Pancreas (tissue), 10 donors: Measurements from ENCODE around the gene B3GNT3. TPM values are rescaled to one million over a fixed set of nuclear protein-coding genes. Genes with fewer than 3 reads are reported as not detected.
A peak's percentile ranks its signal among the peaks of the same experiment; 100 is the strongest.

Source experiments
- ATAC-seq, 4 donors: fragments of 200-7000 bp; cut with Tn5 transposase; one replicate each; pipeline versions ENCODE4 v1.8.0 to v1.9.1; 2020; ENCODE audit warnings: mild to moderate bottlenecking in 4 of 4, moderate library complexity in 4 of 4
- DNase-seq, 6 donors: peaks; one replicate each; pipeline ENCODE4 v3.0.0-alpha.2; 2020
- FAIRE-seq: peaks from 2 replicates; lab custom pipeline; 2012; peaks lifted over from hg19 to GRCh38; lab: Jason Lieb, UNC
- H3K27ac ChIP-seq, 4 donors: fragments of 200-600 bp; sonication (generic); 1 replicate in 3 of 4; 2 replicates in 1 of 4; pipeline versions ENCODE4 v1.5.0 to v1.8.0; 2020
- H3K27me3 ChIP-seq, 4 donors: fragments of 200-600 bp; one replicate each; pipeline ENCODE4 v1.8.0; 2021
- H3K36me3 ChIP-seq, 3 donors: fragments of 200-600 bp; sonication (generic) in 1 of 3; one replicate each; pipeline versions ENCODE4 v1.5.0 to v1.8.0; 2020 to 2021
- H3K4me1 ChIP-seq, 3 donors: fragments of 200-600 bp; one replicate each; pipeline ENCODE4 v1.8.0; 2021
- H3K4me3 ChIP-seq, 4 donors: fragments of 200-600 bp; sonication (generic) in 2 of 4; one replicate each; pipeline versions ENCODE4 v1.5.0 to v1.8.0; 2020 to 2021
- H3K9me3 ChIP-seq, 4 donors: fragments of 200-600 bp; one replicate each; pipeline ENCODE4 v1.8.0; 2021
- CTCF ChIP-seq, 4 donors: fragments of 200-600 bp; sonication (generic) in 3 of 4; IDR thresholded peaks; one replicate each; pipeline versions ENCODE4 v1.5.0 to v1.8.0; 2021; ENCODE audit warnings: antibody characterized with exemption in 4 of 4
- WGBS, 2 donors: extraction: QIAGEN DNeasy Blood & Tissue Kit; methylation state at CpG; one replicate each; pipeline ENCODE4 v1.1.7; 2013; 5-methylcytosine and 5-hydroxymethylcytosine counted together
- intact Hi-C, 3 donors: fragments of 100-400 bp; cut with DNase I; formaldehyde crosslinking; loops; one replicate each; pipeline versions ENCODE4 v1.11.1 to v1.14.2; 2022
- polyA plus RNA-seq, 2 donors: library from polyadenylated mRNA; stranded (reverse); fragments of 200-250 nt; gene quantifications; one replicate each; pipeline ENCODE4 v1.2.3, GENCODE V29; 2013
- total RNA-seq, 6 donors: library from RNA; stranded (reverse); fragmentation: NEBNext Ultra II Directional in 4 of 6; extraction: Animal tissue kit (Norgen Biotek cat#: 25700) in 4 of 6; gene quantifications; one replicate each; pipeline versions ENCODE4 v1.2.1 to v1.2.4, GENCODE V29; 2021 to 2023
- donor health status: healthy with polysubstance abuse.
- donor health status: DM: no; HTN: no; CAD: no; lungs with moderate emphysema.
- donor health status: DM: no; HTN: no; CAD: no.
- donor health status: control.
- donor health status: control.
- donor health status: Bipolar disorder and iron deficiency.
- donor health status: DM: yes; HTN: yes; CAD: no.
- donor health status: DM: no; HTN: no; CAD: no.
- donor health status: DM: no; HTN: no; CAD: no.
- donor health status: DM: yes; HTN: yes; CAD: no.

Gene B3GNT3
- total and polyA plus RNA-seq, 8 donors = 1.7 to 6.0 (median 3.2) TPM

GRCh38 chr19:17754634-17755442 lies 40.1 kb upstream of the B3GNT3 start:
- ATAC-seq = peak in 1 of 4 donors; percentile 23
- H3K4me3 ChIP-seq = no peak overlapping the region
- no peaks in the 10 kb centered on the region for H3K27me3 ChIP-seq
- FAIRE-seq = no peak
- H3K9me3 ChIP-seq = no peaks in the 10 kb centered on the region
- no peak overlapping the region for H3K27ac ChIP-seq
- 62 to 72% methylated on average over 5 of the region's 5 CpGs for WGBS, 2 donors
- DNase-seq = no peak
- intact Hi-C loops = no loop called here
- TF ChIP-seq CTCF (IDR thresholded peaks at IDR 0.05) = no peak
- H3K36me3 ChIP-seq = no peaks in the 10 kb centered on the region
- H3K4me1 ChIP-seq = no peaks in the 10 kb centered on the region

- H3K9me3 ChIP-seq = no peaks in the 10 kb centered on the region
- ATAC-seq = no peak
- no peak overlapping the region for H3K4me3 ChIP-seq
- no peak for DNase-seq
- FAIRE-seq = no peak
- no peaks in the 10 kb centered on the region for H3K36me3 ChIP-seq
- no peak for TF ChIP-seq CTCF (IDR thresholded peaks at IDR 0.05)
- no peaks in the 10 kb centered on the region for H3K27me3 ChIP-seq
- intact Hi-C loops = no loop called here
- 52 to 71% methylated on average over 1 of the region's 1 CpG for WGBS, 2 donors
- no peaks in the 10 kb centered on the region for H3K4me1 ChIP-seq
- no peak overlapping the region for H3K27ac ChIP-seq
Observed at GRCh38 chr19:17755443-17755890, 39.5 kb upstream of the B3GNT3 start.

GRCh38 chr19:17755977-17756670 lies 38.8 kb upstream of the B3GNT3 start:
- H3K36me3 ChIP-seq = no peaks in the 10 kb centered on the region
- DNase-seq (peak in 5 of 6 donors; percentile 44 to 73 (median 56)), ATAC-seq (peak; percentile 28 to 60 (median 30)), FAIRE-seq (no peak)
- no peak overlapping the region for H3K27ac ChIP-seq
- 46 to 51% methylated on average over 12 of the region's 12 CpGs for WGBS, 2 donors
- H3K4me1 ChIP-seq = no peaks in the 10 kb centered on the region
- no peak overlapping the region for H3K4me3 ChIP-seq
- no peaks in the 10 kb centered on the region for H3K9me3 ChIP-seq
- intact Hi-C loops = no loop called here
- no peak for TF ChIP-seq CTCF (IDR thresholded peaks at IDR 0.05)
- H3K27me3 ChIP-seq = no peaks in the 10 kb centered on the region

- no peak overlapping the region for H3K4me3 ChIP-seq
- H3K27me3 ChIP-seq = no peaks in the 10 kb centered on the region
- no peaks in the 10 kb centered on the region for H3K36me3 ChIP-seq
- intact Hi-C loops = no loop called here
- ATAC-seq (peak; percentile 70 to 88 (median 86)), DNase-seq (peak; percentile 45 to 87 (median 79)), FAIRE-seq (no peak)
- WGBS, 2 donors = 20 to 26% methylated on average over 9 of the region's 9 CpGs
- no peak for TF ChIP-seq CTCF (IDR thresholded peaks at IDR 0.05)
- no peaks in the 10 kb centered on the region for H3K9me3 ChIP-seq
- no peaks in the 10 kb centered on the region for H3K4me1 ChIP-seq
- H3K27ac ChIP-seq = no peak overlapping the region
Observed at GRCh38 chr19:17757125-17757524, 37.8 kb upstream of the B3GNT3 start.
